ENCODE results near the gene COG5.

The COG5 gene

GRCh38 chr7:107505997-107506673 lies 57.6 kb downstream of the COG5 start:
- no peak for DNase-seq (ENCODE audit: low read depth in 2 of 2)

DNA sequence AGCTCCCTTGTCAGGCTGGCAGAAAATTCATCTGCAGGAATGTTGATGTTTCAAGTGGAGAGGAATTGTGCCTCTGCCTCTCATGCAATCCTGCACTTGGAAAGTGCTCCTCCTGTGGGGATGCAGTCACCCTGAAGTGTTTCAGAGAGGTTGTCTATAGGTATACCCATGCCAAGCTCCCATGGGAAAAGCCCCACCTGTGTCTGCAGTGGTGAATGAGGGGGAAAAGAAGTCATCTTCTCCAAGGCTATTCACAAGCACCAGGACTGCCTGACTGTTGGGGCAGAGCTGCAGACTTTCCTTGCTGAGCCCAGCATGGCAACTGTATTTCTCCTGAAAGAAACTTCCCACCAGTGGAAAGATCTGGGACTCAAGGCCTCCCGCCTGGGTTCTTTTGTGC lies 58.4 kb downstream of the COG5 start:
- no peak for DNase-seq (ENCODE audit: low read depth in 2 of 2)

GRCh38 chr7:107503687-107504086 lies 60.0 kb downstream of the COG5 start:
- DNase-seq (ENCODE audit: low read depth in 2 of 2), result no peak

- no peak for DNase-seq (ENCODE audit: low read depth in 2 of 2)
These were observed 60.9 kb downstream of the COG5 start for GRCh38 chr7:107502797-107503196.

DNA sequence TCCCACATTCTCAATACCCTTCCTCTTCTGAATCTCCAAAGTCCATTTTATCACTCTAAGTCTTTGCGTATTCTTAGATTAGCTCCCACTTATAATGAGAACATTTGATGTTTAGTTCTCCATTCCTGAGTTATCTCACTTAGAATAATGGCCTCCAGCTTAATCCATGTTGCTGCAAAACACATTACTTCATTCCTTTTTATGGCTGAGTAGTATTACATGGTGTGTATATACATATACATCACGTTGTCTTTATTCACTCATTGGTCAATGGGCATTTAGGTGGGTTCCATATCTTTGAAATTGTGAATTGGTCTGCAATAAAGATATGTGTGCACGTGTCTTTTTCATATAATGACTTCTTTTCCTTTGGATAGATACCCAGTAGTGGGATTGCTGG lies 61.6 kb downstream of the COG5 start:
- no peak for DNase-seq (ENCODE audit: low read depth in 2 of 2)

GRCh38 chr7:107501593-107501992 lies 62.1 kb downstream of the COG5 start:
- DNase-seq (ENCODE audit: low read depth in 2 of 2), result peak in 1 of 2 donors; percentile 3

DNA sequence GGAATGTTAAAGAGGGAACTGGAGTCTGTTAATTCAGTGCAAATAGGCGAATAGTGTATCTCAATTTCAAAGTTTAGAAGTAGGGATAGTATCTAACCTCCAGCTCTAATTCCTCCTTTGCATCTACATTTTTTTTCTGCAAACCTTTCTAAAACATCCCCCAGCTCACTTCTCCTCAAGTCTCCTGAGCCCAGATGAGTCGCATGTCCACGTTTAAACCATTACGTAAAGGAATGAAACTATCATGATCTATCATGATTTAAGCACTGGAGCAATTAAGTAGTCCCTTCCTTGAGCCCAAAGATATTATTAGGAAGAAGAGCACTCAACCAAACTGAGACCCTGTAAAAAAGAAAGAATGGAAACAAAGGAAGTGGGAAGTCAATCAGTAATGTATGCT lies 64.0 kb downstream of the COG5 start:
- DNase-seq (ENCODE audit: low read depth in 2 of 2), result no peak

- DNase-seq (ENCODE audit: low read depth in 2 of 2), result no peak
These were observed 68.2 kb downstream of the COG5 start for GRCh38 chr7:107495516-107495915.

- no peak for DNase-seq (ENCODE audit: low read depth in 2 of 2)
These were observed 68.8 kb downstream of the COG5 start for GRCh38 chr7:107494884-107495283.

DNA sequence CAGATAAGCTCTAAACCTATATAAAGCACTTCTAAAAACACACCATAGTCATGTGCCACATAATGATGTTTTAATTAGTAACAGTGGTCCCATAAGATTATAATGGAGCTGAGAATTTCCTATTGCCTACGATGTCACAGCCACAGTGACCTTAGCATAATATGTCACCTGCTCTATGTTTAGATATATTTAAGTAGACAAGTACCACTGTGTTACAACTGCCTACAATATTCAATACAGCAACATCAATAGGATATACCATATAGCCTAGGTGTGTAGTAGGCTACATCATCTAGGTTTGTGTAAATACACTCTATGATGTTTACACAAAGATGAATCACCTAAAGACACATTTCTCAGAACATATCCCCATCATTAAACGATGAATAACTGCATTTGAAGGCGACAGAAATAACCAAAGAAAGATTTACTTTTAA lies 69.4 kb downstream of the COG5 start:
- no peak for DNase-seq (ENCODE audit: low read depth in 2 of 2)

DNA sequence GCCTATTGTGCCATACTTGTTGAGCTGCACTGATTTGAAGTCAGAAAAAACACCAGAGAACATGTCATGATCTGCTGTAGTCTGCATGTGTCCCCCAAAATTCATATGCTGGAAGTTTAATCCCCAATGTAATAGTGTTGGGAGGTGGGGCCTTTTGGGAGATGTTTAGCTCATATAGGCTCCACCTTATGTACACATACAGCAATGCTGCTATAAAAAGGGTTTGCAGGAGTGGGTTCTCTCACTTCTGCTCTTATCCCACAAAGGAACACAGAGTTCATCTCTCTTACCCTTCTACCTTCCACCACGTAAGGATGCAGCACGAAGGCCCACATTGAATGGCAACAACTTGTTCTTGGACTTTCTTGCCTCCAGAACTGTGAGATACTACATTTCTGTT lies 70.8 kb downstream of the COG5 start:
- DNase-seq (ENCODE audit: low read depth in 2 of 2), result no peak

GRCh38 chr7:107486041-107486440 lies 77.7 kb downstream of the COG5 start:
- no peak for DNase-seq (ENCODE audit: low read depth in 2 of 2)

DNA sequence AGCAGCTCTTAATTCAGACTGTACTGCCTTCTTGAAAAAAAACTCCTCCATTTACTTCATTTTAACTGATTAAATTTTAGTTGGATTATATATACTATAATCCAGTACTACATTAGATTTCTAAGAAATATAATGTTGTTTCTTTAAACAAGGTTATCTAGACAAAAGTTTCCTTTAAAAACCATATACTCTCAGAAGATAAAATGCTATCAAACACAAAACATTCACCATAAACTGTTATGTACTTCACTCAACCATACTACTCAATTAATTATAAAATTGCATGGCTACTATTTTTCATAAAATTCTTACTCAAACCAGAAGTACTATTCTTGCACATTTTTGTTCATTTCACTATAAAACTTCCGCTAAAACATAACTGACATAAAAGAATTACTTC lies 81.1 kb downstream of the COG5 start:
- DNase-seq (ENCODE audit: low read depth in 2 of 2), result no peak

DNA sequence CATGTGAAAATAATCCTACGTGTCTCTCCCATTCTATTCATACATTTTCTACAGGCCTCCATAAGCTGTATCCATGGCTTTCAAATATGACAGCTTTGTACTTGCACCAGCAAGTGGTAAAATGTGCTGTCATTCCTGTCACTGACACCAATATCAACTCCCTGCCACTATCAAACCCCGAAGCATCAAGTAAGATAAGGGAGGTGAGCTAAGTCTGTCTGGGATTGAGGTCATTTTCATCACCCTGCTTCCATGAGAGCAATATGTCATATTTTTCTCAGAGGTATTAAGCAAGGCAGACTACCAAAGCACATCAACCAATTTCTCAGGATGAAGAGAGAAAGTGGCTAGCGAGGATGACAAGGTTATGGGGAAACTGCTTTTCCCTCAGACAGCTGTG lies 82.8 kb downstream of the COG5 start:
- no peak for DNase-seq (ENCODE audit: low read depth in 2 of 2)

- DNase-seq (ENCODE audit: low read depth in 2 of 2), result no peak
These were observed 84.4 kb downstream of the COG5 start for GRCh38 chr7:107479303-107479702.

DNA sequence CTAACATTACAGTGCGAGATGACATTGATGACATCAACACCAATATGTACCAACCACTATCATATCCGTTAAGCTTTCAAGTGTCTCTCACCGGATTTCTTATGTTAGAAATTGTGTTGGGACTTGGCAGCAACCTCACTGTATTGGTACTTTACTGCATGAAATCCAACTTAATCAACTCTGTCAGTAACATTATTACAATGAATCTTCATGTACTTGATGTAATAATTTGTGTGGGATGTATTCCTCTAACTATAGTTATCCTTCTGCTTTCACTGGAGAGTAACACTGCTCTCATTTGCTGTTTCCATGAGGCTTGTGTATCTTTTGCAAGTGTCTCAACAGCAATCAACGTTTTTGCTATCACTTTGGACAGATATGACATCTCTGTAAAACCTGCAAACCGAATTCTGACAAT lies 89.6 kb downstream of the COG5 start:
- no peak for DNase-seq (ENCODE audit: low read depth in 2 of 2)

GRCh38 chr7:107472116-107472515 lies 91.6 kb downstream of the COG5 start:
- DNase-seq (ENCODE audit: low read depth in 2 of 2), result no peak

DNA sequence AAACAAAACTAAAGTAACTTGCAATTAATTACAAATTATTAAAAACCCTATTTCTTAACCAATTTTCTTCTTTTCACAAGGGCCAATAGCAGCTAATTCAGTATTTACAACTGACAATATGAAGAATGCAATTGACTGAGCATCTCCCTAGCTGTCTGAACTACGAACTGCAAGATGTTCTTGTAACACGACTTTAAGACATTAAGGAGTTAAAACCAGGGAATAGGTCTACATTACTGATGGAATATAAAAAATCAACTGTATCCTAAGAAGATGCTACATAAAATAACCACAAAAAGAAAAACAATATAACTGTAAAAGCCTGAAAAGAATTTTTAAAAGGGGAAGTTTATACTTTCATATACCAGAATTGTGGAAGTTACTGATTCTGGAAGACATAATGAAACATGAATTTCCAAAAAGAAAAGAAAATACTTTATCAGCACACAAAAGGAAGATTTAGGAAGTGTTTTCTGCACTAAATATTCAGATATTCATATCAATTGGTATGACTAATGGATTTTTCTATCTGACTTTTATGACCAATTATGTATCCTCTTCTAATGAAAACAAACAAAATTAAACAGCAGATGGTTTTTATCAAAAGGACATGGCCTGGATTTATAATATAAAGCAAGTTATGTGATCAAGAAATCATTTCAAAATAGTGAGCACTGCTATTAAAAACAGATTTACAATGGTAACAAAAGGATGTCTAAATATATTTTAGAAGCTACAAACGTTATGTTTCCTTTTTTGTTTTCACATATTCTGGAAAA lies 92.2 kb downstream of the COG5 start:
- no peak for DNase-seq (ENCODE audit: low read depth in 2 of 2)

- no peak for DNase-seq (ENCODE audit: low read depth in 2 of 2)
These were observed 93.8 kb downstream of the COG5 start, which contains the start of gene GPR22 for GRCh38 chr7:107469929-107470328. TSS of gene GPR22 (plus strand) at chr7:107470057. CDS start at chr7:107474061, 4,004 bp downstream.

DNA sequence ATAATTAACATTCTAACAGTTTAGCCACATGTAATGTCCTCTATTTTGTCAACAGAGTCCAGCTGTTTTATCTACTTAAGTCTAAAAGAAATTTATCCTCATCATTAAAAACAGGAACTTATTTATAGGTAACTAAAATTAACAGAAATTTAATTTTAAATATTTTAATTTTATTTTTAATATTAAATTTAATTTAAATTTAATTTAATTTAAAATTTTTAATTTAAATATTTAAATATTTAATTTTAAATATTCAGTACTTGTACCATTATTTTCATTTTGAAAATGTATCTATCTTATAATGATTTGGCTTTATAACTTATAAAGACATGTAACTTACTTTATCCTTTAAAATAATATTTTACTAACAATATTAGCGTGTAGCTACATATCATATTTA lies 94.9 kb downstream of the COG5 start:
- DNase-seq (ENCODE audit: low read depth in 2 of 2), result no peak

DNA sequence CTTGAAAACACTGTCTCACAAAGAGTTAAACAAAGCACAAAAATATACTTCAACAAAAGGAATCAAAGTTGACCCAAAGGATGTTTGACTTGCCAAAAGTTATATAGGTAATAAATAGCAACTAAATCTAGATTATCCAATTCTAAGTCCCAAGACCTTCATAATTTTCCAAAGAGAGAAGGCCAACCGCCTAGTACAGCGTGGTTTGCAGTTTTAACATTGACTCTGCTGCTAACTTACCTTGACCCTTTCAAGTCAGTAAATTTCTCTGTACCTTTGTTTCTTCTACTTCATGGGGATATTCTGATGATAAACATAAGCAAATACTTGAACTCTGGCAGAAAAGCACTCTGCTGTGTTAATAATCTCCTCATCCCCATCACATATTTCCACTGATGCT lies 95.7 kb downstream of the COG5 start:
- no peak for DNase-seq (ENCODE audit: low read depth in 2 of 2)

DNA sequence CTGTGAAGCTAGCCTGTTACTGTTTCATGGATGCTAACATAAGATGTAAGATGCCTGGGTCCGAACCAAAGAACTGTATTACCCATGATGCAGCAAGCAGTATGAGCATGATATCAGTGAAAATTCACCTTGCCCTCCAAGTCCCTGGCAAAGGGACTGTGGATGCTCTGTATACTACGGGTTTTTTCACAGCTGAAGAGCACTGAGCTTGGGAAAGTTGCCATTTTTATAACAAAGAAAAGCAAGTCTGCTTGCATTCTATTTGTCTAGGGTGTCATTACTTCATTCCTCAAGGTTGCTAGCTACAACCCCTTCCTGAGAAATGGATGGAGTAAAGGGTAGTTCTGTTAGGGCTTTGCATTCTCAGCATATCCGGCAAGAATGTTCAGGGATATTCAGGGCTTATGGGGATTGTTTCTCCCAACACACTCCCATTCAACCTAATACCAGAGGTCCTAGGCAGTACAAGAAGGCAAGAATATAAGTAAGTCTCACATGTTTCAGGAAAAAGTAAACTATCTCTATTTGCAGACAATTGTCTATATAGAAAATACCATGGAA lies 99.0 kb downstream of the COG5 start:
- DNase-seq (ENCODE audit: low read depth in 2 of 2), result no peak

Data from stimulated activated CD8-positive, alpha-beta memory T cell treated with anti-CD3 and anti-CD28 coated beads, Interleukin-15, amount 100 ng/mL, for 48 hours (primary cell).